GM19023 (cell line): ENCODE data around the gene SERPINA9.
"Not testable (repeated sequence)": the region's sequence is repeated elsewhere in the genome, so short reads cannot be mapped to it uniquely, and the experiment has no call there.

Experiments
- ATAC-seq: cut with Tn5 transposase; IDR thresholded peaks from one replicate; pipeline ENCODE4 v1.9.1; 2021; ENCODE audit warnings: mild to moderate bottlenecking, moderate library complexity; ENCODE audit not compliant: unreplicated experiment

Gene SERPINA9

DNA sequence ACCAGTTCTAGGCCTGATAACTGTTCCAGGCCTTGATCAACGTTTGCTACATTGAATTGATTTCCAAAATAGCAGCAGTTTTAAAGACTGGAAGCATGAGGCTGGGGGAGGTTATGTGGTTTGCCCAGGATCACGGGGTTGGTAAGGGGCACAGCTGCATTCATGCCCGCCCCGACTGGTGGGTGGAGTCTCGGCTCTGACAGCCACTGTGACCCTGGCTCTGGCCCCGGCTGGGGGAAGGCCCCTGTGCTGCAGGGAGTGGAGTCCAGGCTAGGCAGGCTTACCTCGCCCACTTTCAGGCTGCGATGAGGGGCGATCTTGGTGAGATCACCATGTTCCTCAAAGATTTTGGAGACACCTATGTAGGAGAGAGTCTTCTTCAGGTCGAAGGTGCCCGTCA is 13.3 kb upstream of the SERPINA9 start:
- no peak for ATAC-seq

GRCh38 chr14:94486883-94487282 is 10.9 kb upstream of the SERPINA9 start:
- ATAC-seq: no peak

GRCh38 chr14:94485944-94486841 is 10.2 kb upstream of the SERPINA9 start:
- ATAC-seq: no peak

- no peak for ATAC-seq
Observed at GRCh38 chr14:94484481-94484880, 8.5 kb upstream of the SERPINA9 start.

DNA sequence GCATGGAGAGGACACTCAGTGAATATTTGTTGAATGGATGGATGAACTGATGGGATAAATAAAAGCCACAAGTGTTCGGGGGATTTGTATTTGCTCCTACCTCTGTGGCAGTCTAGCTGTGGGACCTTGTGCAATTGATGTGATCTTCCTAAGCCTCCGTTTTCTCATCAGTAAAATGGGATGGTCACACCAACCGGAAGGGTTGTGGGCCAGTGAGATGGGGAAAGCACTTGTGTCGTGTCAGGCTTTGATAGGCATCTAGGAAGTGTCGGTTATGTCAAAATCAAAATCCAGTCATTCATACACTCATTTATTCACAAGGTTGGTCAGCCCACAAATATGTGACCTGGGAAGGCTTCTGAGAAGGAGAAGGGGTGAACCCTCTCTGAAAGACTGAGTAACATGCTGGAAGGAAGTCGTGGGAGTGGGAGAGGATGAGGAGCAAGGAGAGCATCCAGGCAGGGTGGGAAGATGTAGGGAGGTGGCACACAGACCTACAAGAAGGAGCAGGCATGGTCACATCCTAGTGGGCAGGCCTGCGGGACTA is 7.8 kb upstream of the SERPINA9 start:
- no peak for ATAC-seq

- ATAC-seq: no peak
Observed at GRCh38 chr14:94483071-94483451, 7.1 kb upstream of the SERPINA9 start.

GRCh38 chr14:94482132-94483070 is 6.4 kb upstream of the SERPINA9 start:
- ATAC-seq: not testable (repeated sequence)

- ATAC-seq: no peak
Observed at GRCh38 chr14:94481468-94482131, 5.6 kb upstream of the SERPINA9 start.

DNA sequence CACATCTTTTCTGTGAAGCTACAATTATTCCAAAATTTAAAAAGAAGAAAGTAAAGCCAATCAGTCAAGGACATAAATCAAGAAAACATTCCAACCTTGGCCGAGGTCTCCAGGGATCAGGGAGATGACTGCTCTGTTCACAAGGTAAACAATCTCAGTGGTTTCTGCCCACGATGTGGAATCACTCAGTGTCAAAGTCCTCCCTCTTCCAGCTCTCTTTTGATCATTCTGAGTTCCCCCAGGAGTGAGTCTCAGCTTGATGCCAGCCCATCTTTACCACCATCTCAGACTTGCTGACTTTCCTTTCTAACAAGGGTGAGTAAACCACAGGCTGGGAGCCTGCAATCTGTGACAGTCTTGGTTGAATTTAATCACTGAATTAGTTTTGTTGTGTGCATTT is 4.8 kb upstream of the SERPINA9 start:
- no peak for ATAC-seq

- ATAC-seq: no peak
Observed at GRCh38 chr14:94478420-94478819, 2.4 kb upstream of the SERPINA9 start.

DNA sequence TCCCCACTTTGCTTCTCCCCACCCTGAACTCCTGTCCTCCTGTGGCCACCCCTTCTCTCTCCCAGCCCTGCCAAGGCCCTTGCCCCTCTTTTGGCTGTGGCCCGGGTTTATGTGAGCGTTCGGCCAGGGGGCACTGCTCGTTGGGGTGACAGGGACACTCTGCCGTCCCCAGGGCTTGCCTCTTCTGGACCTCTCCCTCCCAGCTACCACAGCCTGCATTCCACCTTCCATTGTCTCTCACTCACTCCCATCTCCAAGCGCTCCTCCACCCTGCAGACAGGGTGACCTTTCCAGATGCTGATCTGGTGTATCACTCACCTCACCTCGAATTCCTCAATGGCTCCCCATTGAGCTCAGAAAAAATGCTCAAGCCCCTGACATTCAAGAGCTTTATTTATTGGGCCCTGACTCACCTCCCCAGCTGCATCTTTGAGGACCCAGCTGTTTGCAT is 1.4 kb downstream of the SERPINA9 start:
- no peak for ATAC-seq

DNA sequence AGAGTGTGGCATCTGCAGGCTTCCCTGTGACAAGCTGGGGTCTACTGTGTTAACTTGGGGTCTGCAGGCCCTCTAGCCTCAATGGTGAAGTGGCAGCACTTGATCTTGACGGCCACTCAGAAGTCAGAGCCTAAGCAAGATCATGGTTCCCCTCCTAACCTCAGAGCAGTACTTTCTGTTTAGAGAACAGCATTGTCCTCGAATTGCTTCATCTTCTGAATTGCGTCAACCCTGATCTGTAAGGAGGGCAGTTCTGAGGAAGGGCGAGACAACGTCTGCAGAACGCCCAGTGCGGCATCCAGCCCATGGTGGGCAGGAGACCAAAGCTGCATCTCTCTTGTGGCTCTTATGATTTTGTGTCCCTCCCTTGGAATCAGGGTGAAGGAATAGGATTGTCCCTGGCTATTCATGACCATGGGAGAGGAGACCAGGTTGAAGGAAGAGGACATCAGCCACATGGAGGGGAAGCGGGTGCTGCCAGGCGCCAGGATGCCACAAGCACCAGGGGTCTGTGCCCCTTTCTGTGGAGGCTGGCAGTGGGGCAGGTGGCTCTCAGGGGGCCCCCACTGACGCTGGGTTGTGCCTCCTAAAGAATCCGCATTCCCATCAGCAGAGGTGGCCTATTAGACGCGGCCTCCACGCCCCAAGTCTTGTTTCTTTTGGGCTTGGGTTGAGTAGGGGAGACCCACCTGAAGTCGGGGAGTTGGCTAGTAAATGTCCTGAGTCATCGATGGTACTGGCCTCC is 2.2 kb downstream of the SERPINA9 start:
- ATAC-seq: no peak

DNA sequence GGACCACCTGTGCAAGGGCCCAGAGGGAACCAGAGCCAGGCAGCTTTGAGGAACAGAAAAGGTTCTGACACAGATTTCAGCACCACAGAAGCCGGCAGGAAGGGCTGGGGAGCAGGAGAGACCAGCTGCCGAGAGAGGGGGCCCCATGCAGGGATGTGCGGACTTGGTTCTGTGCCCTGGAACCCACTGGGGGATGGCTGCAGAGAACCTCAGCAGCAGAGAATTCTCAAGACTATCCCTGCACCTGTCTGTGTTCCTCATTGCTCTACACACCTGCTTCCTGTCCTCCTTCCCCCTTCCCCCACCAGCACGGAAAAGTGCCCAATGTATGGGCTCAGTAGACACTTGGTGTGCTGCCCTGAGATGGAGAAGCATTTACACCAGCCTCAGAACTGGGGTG is 3.2 kb downstream of the SERPINA9 start:
- ATAC-seq: no peak

GRCh38 chr14:94471045-94471444 is 5.0 kb downstream of the SERPINA9 start:
- ATAC-seq: no peak

- ATAC-seq: no peak
Observed at GRCh38 chr14:94470311-94470710, 5.7 kb downstream of the SERPINA9 start.

GRCh38 chr14:94469261-94469660 is 6.7 kb downstream of the SERPINA9 start:
- ATAC-seq: no peak

DNA sequence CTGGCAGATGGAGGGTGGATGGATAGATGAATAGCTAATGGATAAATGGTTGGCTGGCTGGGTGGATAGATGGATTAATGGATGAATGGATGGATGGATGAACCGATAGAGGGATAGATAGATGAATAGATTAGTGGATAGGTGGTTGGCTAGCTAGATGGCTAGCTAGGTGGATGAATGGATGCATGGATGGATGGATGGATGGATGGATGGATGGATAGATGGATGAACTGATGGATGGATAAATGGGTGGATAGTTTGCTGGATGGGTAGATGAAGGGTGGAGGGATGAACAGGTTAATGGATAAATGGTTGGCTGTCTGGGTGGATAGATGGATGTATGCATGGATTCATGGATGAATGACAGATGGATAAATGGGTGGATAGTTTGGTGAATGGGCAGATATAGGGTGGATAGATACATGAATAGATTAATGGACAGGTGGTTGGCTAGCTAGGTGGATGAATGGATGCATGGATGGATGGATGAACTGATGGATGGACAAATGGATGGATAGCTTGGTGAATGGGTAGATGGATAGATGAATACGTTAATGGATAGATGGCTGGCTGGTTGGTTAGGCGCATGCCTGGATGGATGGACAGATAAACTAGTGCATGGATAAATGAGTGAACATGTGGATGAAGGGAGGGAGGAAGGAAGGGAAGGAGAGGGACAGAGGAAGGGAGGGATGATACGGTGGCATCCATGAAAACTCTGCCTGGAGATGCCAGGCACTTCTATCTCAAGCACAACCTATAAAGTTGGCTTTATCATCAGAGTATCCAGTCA is 8.1 kb downstream of the SERPINA9 start:
- ATAC-seq: no peak

GRCh38 chr14:94466706-94467370 is 9.2 kb downstream of the SERPINA9 start:
- no peak for ATAC-seq

- no peak for ATAC-seq
Observed at GRCh38 chr14:94465042-94465441, 11.0 kb downstream of the SERPINA9 start.
